HG03378 (cell line): Measurements from ENCODE around the gene ALKBH5.
"Not testable (repeated sequence)": the region's sequence is repeated elsewhere in the genome, so short reads cannot be mapped to it uniquely, and the experiment has no call there.

Source experiments
- ATAC-seq: cut with Tn5 transposase; IDR thresholded peaks from one replicate; pipeline ENCODE4 v1.9.1; 2021; ENCODE audit warnings: mild to moderate bottlenecking, moderate library complexity; ENCODE audit not compliant: unreplicated experiment

The ALKBH5 gene

GRCh38 chr17:18216906-18217305, 33.3 kb downstream of the ALKBH5 start:
- not testable (repeated sequence) for ATAC-seq

DNA sequence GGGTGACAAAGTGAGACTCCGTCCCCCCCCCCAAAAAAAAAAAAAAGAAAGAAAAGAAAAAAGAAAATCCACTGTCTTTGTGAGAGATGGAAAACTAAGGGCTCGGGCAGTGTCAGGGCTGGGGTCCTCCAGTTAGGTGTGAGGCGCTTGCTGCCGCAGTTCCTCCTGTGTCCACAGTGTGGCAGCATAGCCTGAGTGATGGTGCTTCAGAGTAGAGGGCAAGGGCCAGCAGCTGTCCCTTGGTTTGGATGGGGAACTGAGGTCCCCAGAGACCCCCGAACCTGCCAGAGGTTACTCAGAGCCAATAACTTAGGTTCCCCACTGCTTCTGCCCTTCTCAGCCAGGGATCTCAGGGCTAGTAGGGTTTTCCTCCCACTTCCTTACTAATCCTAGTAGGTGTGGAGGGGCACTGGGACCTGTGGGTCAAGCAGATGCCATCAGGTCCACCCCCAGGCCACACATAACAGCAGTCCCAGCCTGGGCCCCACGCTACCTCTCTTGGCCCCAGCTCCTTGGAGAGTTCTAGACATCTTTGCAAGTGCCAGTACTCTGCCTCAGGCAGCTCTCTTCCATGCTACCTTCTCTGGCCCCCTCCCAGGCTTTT, 33.9 kb downstream of the ALKBH5 start:
- no peak for ATAC-seq

- ATAC-seq = no peak
These were observed 35.3 kb downstream of the ALKBH5 start for GRCh38 chr17:18218756-18219415.

- no peak for ATAC-seq
These were observed 40.4 kb downstream of the ALKBH5 start for GRCh38 chr17:18224053-18224386.

GRCh38 chr17:18224387-18225120, 40.9 kb downstream of the ALKBH5 start:
- ATAC-seq = no peak

DNA sequence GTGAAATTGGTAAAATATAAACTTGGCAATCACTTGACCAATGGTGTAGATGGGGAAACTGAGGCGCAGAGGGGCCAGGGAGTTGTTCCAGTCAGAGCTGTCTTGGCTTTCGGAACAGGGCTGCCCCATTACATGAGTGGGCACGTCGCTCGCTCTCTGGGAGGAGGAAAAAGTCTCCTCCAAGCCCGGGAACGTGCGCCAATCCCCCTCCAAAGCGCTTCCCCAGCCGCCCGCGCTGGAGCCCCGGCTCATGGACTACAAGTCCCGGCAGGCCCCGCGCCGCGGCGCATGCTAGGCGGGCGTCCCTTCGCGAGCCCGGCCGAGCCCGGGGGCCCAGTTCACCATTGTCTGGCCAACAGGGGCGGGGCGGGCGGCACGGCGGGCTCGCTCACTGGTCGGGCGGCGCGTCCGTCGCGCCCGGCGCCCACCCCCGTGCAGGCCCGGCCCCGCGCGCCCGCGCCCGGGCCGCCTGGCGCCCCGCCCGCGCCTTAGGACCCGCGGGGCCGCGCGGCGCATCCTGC, 41.6 kb downstream of the ALKBH5 start, which contains the start of gene LLGL1:
Gene LLGL1, plus strand, starts transcription at position 515 of the 521 bp plus-strand sequence. CDS start 48 bp downstream, outside the sequence.
- no peak for ATAC-seq

- ATAC-seq = no peak
These were observed 42.1 kb downstream of the ALKBH5 start for GRCh38 chr17:18225642-18226283.

DNA sequence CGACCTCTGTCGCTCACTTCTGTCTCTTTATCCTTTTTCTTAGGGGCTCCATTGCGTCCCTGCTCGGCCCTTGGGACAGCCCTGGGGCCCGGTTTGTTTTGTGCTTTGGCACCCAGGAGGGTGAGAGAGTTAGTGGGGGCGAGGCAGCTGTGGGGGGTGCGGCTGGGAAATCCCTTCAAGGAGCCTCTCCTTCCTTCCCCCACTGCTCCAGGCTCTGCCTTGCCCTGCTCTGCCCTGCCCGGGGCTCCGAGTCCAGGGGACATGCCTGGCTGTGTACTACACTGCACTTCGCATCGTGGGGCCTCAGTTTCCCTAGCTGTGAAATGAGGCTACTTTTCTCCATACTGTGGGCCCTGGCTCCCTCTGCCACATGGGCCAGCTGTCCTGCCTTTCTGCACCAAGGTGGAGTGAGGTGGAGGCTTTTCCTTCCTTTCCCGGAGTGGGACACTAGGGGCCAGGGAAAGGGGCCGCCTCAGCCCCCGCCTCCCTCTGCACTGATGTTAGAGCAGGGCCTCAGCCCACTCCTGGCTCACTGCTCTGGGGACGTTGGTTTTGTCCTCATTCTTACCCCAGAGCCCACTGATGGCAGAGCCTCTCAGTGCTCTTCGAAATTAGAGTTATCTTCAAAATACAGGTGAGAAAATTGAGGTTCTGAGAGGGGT, 42.8 kb downstream of the ALKBH5 start:
- no peak for ATAC-seq

DNA sequence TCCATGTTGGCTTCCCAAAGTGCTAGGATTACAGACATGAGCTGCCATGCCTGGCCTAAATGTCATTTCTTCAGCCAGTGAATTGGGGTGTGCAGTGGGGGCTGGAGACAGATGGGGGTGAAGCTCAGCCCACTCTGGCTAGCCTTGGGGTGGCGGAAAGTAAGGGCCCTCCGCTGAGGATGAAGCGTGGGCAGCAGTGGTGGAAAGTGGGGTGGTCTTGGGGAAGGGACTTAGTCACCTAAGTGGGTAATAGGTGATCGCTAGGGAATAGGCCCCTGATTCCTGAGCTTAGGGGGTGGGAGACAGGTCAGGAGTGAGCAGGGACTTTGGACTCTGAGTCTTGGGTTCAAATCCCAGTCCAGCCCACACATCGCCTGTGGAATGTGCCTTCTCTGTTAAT, 44.0 kb downstream of the ALKBH5 start:
- no peak for ATAC-seq

- no peak for ATAC-seq
These were observed 44.6 kb downstream of the ALKBH5 start for GRCh38 chr17:18228176-18228682.

- no peak for ATAC-seq
These were observed 45.6 kb downstream of the ALKBH5 start for GRCh38 chr17:18229254-18229653.

GRCh38 chr17:18229771-18230170, 46.1 kb downstream of the ALKBH5 start:
- no peak for ATAC-seq

DNA sequence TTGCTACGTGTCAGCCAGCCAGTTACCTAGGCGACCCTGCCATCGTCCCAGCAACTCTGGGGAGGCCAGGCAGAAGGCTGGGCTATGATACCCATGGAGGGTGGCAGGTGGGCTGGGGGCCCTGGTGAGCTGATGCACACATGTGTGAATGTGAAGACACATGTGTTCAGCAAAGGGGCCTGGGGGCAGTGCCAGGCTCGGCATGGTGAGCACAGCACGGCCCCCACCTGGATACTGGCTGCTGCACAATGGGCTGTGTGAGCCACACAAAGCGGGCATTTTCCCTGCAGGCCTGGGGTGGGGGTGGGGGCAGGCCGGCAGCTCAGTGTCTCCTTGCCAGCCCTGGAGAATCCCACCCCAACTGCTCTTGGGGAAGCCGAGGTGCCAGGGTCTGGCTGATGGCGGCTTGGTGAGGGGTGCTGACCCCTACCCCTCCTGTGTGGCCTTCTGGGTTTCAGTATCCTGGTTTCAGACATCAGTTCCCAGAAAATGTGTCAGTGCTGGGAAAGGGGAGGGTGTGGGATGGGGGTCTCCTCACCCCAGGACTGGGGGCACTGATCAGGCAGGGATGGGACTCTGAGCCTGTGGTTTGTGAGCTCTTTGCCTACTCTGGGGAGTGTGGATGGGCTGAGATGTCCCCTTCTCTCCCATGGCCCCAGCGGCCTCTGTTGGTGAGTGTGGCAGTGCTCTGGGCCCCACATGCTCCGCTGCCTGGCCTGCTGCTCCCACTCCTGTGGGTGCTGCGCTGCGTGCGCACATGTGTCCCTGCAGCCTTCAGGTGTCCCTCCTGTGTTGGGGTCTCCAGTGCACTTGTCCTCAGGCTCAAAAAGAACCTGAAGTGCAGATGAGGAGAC, 46.9 kb downstream of the ALKBH5 start:
- no peak for ATAC-seq

DNA sequence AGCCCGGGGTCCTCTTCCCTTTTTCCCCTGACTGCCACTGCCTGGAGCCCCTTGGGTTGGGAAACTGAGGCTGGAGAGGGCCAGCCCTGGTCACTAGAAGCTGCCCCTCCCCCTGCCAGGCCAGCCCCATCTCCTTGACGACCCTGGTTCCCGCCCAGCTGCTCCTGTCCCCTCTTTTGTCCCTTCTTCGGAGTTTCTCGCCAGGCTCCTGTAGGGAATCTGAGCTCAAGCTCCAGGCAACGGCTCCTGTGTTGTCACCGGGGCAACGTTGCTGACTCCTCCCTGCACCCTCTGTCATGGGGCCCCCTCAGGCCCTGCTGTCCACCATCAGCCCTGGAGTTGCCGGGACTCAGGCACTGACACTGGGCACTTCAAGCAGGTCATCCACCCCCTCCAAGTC, 47.5 kb downstream of the ALKBH5 start:
- no peak for ATAC-seq

GRCh38 chr17:18233803-18234518, 50.3 kb downstream of the ALKBH5 start:
- ATAC-seq = no peak

- no peak for ATAC-seq
These were observed 51.3 kb downstream of the ALKBH5 start for GRCh38 chr17:18234853-18235380.

GRCh38 chr17:18235743-18236256, 52.2 kb downstream of the ALKBH5 start:
- ATAC-seq = no peak

DNA sequence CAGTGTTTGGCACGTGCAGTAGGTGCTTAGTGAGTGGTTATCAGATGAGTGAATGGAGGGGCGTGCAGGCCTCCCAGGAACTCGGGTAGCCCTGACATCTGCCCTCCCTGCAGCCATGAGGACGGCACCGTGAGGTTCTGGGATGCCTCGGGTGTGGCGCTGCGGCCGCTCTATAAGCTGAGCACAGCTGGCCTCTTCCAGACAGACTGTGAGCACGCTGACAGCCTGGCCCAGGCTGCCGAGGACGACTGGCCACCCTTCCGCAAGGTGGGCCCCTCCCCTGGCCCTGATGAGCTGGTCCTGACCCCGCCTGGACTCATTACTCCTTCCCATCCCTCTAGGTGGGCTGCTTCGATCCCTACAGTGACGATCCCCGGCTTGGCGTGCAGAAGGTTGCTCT, 52.9 kb downstream of the ALKBH5 start:
- ATAC-seq = no peak

- no peak for ATAC-seq
These were observed 53.8 kb downstream of the ALKBH5 start for GRCh38 chr17:18237461-18237860.
